K562 (cell line): Measurements from ENCODE around the gene NTRK1. TPM values are rescaled to one million over a fixed set of nuclear protein-coding genes. Genes with fewer than 3 reads are reported as not detected.

Experiments used
- CBX5 ChIP-seq: IDR thresholded peaks from 2 replicates; pipeline ENCODE4 v1.6.1; 2014; ENCODE audit warnings: low read depth, borderline replicate concordance
- CHD2 ChIP-seq: IDR thresholded peaks from 2 replicates; pipeline ENCODE4 v1.6.1; 2011; ENCODE audit warnings: low read depth, low read length
- GABPB1 ChIP-seq: sonication (generic); formaldehyde crosslinking; IDR thresholded peaks from 2 replicates; pipeline ENCODE4 v1.8.0; 2022; ENCODE audit warnings: mild to moderate bottlenecking, missing genetic modification reagents
- SREBF1 ChIP-seq: fragments of 150-350 bp; IDR thresholded peaks from 2 replicates; pipeline ENCODE4 v1.6.1; 2014; ENCODE audit warnings: antibody characterized with exemption, low read depth, low read length, borderline replicate concordance
- TBP ChIP-seq: optimal IDR thresholded peaks from 2 replicates; pipeline ENCODE3; 2011; ENCODE audit warnings: low read depth, low read length, improper control_type of control experiment
- polyA plus RNA-seq, 8 experiments: library from polyadenylated mRNA; depleted of rRNA in 4 of 8; stranded (reverse) in 5 of 8; unstranded in 3 of 8; fragments of >200 nt; fragmentation: Nextera tagmentation in 2 of 8; fragmentation: Illumina TruSeq in 1 of 8; extraction: Ambion mirVana in 2 of 8; extraction: Trizol in 1 of 8; gene quantifications; 2 replicates each; pipeline versions ENCODE4 v1.2.1 to v1.2.3, GENCODE V29; 2011 to 2014; ENCODE audit warnings: inconsistent platforms in 1 of 8, missing spikeins in 1 of 8
- total RNA-seq, 7 experiments: library from RNA; depleted of rRNA in 6 of 7; stranded (reverse); fragments of >200 nt in 6 of 7; fragmentation: Illumina TruSeq in 2 of 7; extraction: Trizol in 2 of 7; gene quantifications; 2 replicates each; pipeline versions ENCODE4 v1.2.1 to v1.2.3, GENCODE V29; 2011 to 2021; ENCODE audit warnings: low replicate concordance in 1 of 7
- TF ChIP-seq, protein P1 (sequence below): fragments of 450-650 bp; IDR thresholded peaks from 2 replicates; pipeline ENCODE4 v1.6.1; 2016; ENCODE audit warnings: mild to moderate bottlenecking, moderate library complexity
- TF ChIP-seq, protein P2 (sequence below): fragments of 250-450 bp; sonication (Bioruptor Pico); IDR thresholded peaks from 2 replicates; pipeline ENCODE4 v1.5.0; 2021
- TF ChIP-seq, protein P3 (sequence below), 2 experiments: fragments of 450-650 bp in 1 of 2; IDR thresholded peaks; 2 replicates each; pipeline ENCODE4 v1.6.1; 2011 to 2017; ENCODE audit warnings: low read depth in 2 of 2, antibody characterized with exemption in 1 of 2, borderline replicate concordance in 1 of 2, low read length in 1 of 2, mild to moderate bottlenecking in 1 of 2, mixed read lengths in 1 of 2; ENCODE audit not compliant: control insufficient read depth in 1 of 2
- TF ChIP-seq, protein P4 (sequence below): sonication (generic); formaldehyde crosslinking; IDR thresholded peaks from 2 replicates; pipeline ENCODE4 v1.8.0; 2022; ENCODE audit warnings: missing genetic modification reagents, mild to moderate bottlenecking, moderate library complexity, borderline replicate concordance

Gene NTRK1
- total and polyA plus RNA-seq, 9 of the 15 experiments (the other 6 are each of a cell fraction or from before 2014, with no cell fraction given): 0.46 to 30.0 (median 7.9) TPM

DNA sequence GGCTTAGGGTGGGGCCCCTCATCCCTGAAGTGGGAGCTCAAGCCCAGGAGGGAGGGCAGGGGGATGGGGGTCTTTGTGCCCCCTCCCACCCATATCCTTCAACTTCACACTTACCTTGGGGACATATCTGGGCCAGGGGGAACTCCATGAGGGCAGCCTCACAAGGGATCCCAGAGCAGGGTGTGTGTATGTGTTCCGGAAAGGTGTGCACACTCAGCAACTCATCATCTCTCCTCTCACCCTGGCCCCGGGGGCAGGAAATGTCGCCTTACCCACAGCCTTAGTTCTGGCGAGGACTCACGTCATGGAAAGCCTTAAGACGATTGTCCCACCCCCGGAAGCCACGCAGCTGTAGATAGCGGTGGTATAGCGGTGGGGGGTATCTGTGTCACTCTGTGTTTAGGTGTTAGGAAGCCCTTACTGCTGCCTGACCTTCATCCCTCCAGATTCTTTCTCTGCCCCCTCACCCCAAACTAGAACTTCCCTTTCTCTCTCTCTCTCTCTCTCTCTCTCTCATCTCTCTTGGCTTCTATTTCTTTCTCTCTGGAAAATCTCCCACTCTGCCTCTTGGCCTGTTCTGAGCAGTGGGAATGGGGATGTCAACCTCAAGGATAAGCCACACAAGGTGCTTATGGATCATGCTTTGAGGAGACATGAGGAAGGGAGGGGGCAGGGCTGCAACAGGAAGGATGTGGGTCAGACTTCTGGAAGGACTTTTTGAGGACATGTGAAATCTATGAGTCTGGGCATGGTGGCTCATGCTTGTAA is 43.9 kb upstream of the NTRK1 start, which contains the start of gene SH2D2A (continued):
- TF ChIP-seq, protein P1, sequence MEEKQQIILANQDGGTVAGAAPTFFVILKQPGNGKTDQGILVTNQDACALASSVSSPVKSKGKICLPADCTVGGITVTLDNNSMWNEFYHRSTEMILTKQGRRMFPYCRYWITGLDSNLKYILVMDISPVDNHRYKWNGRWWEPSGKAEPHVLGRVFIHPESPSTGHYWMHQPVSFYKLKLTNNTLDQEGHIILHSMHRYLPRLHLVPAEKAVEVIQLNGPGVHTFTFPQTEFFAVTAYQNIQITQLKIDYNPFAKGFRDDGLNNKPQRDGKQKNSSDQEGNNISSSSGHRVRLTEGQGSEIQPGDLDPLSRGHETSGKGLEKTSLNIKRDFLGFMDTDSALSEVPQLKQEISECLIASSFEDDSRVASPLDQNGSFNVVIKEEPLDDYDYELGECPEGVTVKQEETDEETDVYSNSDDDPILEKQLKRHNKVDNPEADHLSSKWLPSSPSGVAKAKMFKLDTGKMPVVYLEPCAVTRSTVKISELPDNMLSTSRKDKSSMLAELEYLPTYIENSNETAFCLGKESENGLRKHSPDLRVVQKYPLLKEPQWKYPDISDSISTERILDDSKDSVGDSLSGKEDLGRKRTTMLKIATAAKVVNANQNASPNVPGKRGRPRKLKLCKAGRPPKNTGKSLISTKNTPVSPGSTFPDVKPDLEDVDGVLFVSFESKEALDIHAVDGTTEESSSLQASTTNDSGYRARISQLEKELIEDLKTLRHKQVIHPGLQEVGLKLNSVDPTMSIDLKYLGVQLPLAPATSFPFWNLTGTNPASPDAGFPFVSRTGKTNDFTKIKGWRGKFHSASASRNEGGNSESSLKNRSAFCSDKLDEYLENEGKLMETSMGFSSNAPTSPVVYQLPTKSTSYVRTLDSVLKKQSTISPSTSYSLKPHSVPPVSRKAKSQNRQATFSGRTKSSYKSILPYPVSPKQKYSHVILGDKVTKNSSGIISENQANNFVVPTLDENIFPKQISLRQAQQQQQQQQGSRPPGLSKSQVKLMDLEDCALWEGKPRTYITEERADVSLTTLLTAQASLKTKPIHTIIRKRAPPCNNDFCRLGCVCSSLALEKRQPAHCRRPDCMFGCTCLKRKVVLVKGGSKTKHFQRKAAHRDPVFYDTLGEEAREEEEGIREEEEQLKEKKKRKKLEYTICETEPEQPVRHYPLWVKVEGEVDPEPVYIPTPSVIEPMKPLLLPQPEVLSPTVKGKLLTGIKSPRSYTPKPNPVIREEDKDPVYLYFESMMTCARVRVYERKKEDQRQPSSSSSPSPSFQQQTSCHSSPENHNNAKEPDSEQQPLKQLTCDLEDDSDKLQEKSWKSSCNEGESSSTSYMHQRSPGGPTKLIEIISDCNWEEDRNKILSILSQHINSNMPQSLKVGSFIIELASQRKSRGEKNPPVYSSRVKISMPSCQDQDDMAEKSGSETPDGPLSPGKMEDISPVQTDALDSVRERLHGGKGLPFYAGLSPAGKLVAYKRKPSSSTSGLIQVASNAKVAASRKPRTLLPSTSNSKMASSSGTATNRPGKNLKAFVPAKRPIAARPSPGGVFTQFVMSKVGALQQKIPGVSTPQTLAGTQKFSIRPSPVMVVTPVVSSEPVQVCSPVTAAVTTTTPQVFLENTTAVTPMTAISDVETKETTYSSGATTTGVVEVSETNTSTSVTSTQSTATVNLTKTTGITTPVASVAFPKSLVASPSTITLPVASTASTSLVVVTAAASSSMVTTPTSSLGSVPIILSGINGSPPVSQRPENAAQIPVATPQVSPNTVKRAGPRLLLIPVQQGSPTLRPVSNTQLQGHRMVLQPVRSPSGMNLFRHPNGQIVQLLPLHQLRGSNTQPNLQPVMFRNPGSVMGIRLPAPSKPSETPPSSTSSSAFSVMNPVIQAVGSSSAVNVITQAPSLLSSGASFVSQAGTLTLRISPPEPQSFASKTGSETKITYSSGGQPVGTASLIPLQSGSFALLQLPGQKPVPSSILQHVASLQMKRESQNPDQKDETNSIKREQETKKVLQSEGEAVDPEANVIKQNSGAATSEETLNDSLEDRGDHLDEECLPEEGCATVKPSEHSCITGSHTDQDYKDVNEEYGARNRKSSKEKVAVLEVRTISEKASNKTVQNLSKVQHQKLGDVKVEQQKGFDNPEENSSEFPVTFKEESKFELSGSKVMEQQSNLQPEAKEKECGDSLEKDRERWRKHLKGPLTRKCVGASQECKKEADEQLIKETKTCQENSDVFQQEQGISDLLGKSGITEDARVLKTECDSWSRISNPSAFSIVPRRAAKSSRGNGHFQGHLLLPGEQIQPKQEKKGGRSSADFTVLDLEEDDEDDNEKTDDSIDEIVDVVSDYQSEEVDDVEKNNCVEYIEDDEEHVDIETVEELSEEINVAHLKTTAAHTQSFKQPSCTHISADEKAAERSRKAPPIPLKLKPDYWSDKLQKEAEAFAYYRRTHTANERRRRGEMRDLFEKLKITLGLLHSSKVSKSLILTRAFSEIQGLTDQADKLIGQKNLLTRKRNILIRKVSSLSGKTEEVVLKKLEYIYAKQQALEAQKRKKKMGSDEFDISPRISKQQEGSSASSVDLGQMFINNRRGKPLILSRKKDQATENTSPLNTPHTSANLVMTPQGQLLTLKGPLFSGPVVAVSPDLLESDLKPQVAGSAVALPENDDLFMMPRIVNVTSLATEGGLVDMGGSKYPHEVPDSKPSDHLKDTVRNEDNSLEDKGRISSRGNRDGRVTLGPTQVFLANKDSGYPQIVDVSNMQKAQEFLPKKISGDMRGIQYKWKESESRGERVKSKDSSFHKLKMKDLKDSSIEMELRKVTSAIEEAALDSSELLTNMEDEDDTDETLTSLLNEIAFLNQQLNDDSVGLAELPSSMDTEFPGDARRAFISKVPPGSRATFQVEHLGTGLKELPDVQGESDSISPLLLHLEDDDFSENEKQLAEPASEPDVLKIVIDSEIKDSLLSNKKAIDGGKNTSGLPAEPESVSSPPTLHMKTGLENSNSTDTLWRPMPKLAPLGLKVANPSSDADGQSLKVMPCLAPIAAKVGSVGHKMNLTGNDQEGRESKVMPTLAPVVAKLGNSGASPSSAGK: no peak; the same call in 1 of the 2 replicates
- TF ChIP-seq, protein P2, sequence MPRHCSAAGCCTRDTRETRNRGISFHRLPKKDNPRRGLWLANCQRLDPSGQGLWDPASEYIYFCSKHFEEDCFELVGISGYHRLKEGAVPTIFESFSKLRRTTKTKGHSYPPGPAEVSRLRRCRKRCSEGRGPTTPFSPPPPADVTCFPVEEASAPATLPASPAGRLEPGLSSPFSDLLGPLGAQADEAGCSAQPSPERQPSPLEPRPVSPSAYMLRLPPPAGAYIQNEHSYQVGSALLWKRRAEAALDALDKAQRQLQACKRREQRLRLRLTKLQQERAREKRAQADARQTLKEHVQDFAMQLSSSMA (CRISPR knock-in tag): no peak
- TF ChIP-seq GABPB1 (CRISPR knock-in tag) (peak; percentile 92), CBX5 (no peak), SREBF1 (no peak), TBP (peak; percentile 56), CHD2 (no peak)
- TF ChIP-seq, protein P3, sequence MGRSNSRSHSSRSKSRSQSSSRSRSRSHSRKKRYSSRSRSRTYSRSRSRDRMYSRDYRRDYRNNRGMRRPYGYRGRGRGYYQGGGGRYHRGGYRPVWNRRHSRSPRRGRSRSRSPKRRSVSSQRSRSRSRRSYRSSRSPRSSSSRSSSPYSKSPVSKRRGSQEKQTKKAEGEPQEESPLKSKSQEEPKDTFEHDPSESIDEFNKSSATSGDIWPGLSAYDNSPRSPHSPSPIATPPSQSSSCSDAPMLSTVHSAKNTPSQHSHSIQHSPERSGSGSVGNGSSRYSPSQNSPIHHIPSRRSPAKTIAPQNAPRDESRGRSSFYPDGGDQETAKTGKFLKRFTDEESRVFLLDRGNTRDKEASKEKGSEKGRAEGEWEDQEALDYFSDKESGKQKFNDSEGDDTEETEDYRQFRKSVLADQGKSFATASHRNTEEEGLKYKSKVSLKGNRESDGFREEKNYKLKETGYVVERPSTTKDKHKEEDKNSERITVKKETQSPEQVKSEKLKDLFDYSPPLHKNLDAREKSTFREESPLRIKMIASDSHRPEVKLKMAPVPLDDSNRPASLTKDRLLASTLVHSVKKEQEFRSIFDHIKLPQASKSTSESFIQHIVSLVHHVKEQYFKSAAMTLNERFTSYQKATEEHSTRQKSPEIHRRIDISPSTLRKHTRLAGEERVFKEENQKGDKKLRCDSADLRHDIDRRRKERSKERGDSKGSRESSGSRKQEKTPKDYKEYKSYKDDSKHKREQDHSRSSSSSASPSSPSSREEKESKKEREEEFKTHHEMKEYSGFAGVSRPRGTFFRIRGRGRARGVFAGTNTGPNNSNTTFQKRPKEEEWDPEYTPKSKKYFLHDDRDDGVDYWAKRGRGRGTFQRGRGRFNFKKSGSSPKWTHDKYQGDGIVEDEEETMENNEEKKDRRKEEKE (IDR thresholded peaks at IDR 0.05; ENCODE audit: borderline replicate concordance in 1 of 2, control insufficient read depth in 1 of 2, low read depth in 2 of 2, low read length in 1 of 2): no peak
- TF ChIP-seq, protein P4, sequence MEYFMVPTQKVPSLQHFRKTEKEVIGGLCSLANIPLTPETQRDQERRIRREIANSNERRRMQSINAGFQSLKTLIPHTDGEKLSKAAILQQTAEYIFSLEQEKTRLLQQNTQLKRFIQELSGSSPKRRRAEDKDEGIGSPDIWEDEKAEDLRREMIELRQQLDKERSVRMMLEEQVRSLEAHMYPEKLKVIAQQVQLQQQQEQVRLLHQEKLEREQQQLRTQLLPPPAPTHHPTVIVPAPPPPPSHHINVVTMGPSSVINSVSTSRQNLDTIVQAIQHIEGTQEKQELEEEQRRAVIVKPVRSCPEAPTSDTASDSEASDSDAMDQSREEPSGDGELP (CRISPR knock-in tag): peak; percentile 64; the same call in 1 of the 2 replicates
